HCT116 (cell line): ENCODE results near the gene PHF20.

ENCODE experiments used
- CTCF ChIP-seq, 3 experiments: fragments of 200-600 bp in 1 of 3; sonication (generic) in 1 of 3; IDR thresholded peaks in 2 of 3; conservative IDR thresholded peaks in 1 of 3; 2 replicates each; pipeline ENCODE4 v1.5.1; 2012 to 2017; ENCODE audit warnings: low read depth in 2 of 3, low read length in 2 of 3, antibody characterized with exemption in 1 of 3, borderline replicate concordance in 1 of 3, control low read depth in 1 of 3, mild to moderate bottlenecking in 1 of 3, mixed read lengths in 1 of 3, mixed run types in 1 of 3, moderate library complexity in 1 of 3; ENCODE audit not compliant: insufficient read depth in 1 of 3
- EGR1 ChIP-seq: IDR thresholded peaks from 2 replicates; pipeline ENCODE4 v1.6.1; 2012; ENCODE audit warnings: low read depth
- EZH2 ChIP-seq: fragments of 200-600 bp; sonication (generic); IDR thresholded peaks from 2 replicates; pipeline ENCODE4 v1.6.1; 2017; ENCODE audit warnings: antibody characterized with exemption, mixed run types
- POLR2A ChIP-seq: IDR thresholded peaks from 2 replicates; pipeline ENCODE4 v1.7.0; 2011; ENCODE audit warnings: borderline replicate concordance; ENCODE audit not compliant: insufficient read depth, insufficient read length; ENCODE audit errors: extremely low read depth
- POLR2AphosphoS5 ChIP-seq: IDR thresholded peaks from 2 replicates; pipeline ENCODE4 v1.6.1; 2011; ENCODE audit warnings: mild to moderate bottlenecking, low read depth, low read length, moderate library complexity
- REST ChIP-seq: IDR thresholded peaks from 2 replicates; pipeline ENCODE4 v1.6.1; 2012; ENCODE audit warnings: low read depth
- SP1 ChIP-seq: IDR thresholded peaks from 2 replicates; pipeline ENCODE4 v1.6.1; 2012; ENCODE audit warnings: low read depth
- SRF ChIP-seq: IDR thresholded peaks from 2 replicates; pipeline ENCODE4 v1.6.1; 2012; ENCODE audit warnings: low read depth
- TCF7L2 ChIP-seq: IDR thresholded peaks from 2 replicates; pipeline ENCODE4 v1.7.0; 2011; ENCODE audit warnings: borderline replicate concordance, inconsistent platforms; ENCODE audit not compliant: insufficient read depth, insufficient read length; ENCODE audit errors: extremely low read depth

GRCh38 chr20:35776513-35777101, 4.8 kb downstream of the PHF20 start:
- TF ChIP-seq CTCF (IDR thresholded peaks at IDR 0.05 in 2 of 3, conservative IDR thresholded peaks at IDR 0.05 in 1 of 3; ENCODE audit: borderline replicate concordance in 1 of 3, insufficient read depth in 1 of 3, low read depth in 2 of 3, low read length in 2 of 3): no peak
- TF ChIP-seq EGR1: no peak
- TF ChIP-seq POLR2A: no peak
- TF ChIP-seq SRF: no peak
- TF ChIP-seq POLR2AphosphoS5: no peak
- TF ChIP-seq EZH2: no peak
- TF ChIP-seq SP1: no peak
- TF ChIP-seq TCF7L2: no peak
- no peak for TF ChIP-seq REST
